Non-pigmented ciliary epithelial cell (primary cell): ENCODE results near the gene AEBP1.

Experiments used
- DNase-seq: peaks from one replicate; pipeline ENCODE4 v3.0.0-alpha.2; 2010; ENCODE audit warnings: low read depth

Gene AEBP1

DNA sequence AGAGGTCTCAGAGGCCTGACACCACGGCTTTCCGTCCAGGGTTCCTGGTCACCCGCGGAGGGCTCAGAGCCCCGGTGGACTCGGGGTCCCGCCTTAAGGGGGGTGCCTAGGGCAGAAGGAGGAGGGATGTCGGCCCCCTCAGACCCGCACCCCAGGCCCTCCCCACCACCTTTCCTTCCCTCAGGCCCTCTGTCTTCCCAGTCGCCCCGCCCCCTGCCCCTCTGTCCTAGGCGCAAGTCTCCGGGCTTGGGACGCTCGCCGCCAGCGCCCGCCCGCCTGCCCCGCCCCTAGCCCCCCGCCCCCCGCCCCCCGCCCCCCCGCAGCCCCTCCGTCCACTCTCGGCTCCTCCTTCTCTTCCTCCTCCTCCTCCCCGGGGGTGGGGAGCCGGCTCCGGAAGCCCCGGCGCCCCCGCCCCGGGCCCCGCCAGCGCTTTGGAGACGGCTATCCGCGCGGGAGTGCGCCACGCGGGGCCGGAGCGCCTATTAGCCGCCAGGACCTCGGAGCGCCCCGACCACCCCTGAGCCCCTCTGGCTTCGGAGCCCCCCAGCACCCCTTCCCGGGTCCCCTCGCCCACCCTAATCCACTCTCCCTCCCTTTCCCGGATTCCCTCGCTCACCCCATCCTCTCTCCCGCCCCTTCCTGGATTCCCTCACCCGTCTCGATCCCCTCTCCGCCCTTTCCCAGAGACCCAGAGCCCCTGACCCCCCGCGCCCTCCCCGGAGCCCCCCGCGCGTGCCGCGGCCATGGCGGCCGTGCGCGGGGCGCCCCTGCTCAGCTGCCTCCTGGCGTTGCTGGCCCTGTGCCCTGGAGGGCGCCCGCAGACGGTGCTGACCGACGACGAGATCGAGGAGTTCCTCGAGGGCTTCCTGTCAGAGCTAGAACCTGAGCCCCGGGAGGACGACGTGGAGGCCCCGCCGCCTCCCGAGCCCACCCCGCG, at the start of gene AEBP1:
Gene AEBP1, plus strand, starts transcription at position 423 of the 937 bp plus-strand sequence. Its CDS starts 321 bp downstream, at position 744.
- no peak for DNase-seq

DNA sequence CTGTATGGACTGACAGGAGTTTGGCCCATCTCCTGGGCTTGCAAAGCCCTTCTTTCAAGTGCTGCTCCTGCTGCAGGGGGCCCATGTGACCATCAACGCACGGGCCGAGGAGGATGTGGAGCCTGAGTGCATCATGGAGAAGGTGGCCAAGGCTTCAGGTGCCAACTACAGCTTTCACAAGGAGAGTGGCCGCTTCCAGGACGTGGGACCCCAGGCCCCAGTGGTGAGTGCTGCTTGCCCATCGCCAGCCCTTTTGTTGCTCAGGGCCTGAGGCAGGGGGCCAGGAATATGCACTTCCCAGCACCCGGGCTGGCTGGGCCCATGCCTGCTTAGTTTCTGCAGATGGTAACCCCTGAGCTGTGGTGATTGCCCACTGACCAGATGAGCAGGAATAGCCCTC, 47.5 kb upstream of the AEBP1 start:
- no peak for DNase-seq

- DNase-seq, result no peak
Measured at GRCh38 chr7:44057181-44057848, 46.8 kb upstream of the AEBP1 start.

- no peak for DNase-seq
Measured at GRCh38 chr7:44057849-44058758, 46.0 kb upstream of the AEBP1 start.

- DNase-seq, result no peak
Measured at GRCh38 chr7:44058759-44059218, 45.4 kb upstream of the AEBP1 start.

- no peak for DNase-seq
Measured at GRCh38 chr7:44059219-44060090, 44.7 kb upstream of the AEBP1 start.

DNA sequence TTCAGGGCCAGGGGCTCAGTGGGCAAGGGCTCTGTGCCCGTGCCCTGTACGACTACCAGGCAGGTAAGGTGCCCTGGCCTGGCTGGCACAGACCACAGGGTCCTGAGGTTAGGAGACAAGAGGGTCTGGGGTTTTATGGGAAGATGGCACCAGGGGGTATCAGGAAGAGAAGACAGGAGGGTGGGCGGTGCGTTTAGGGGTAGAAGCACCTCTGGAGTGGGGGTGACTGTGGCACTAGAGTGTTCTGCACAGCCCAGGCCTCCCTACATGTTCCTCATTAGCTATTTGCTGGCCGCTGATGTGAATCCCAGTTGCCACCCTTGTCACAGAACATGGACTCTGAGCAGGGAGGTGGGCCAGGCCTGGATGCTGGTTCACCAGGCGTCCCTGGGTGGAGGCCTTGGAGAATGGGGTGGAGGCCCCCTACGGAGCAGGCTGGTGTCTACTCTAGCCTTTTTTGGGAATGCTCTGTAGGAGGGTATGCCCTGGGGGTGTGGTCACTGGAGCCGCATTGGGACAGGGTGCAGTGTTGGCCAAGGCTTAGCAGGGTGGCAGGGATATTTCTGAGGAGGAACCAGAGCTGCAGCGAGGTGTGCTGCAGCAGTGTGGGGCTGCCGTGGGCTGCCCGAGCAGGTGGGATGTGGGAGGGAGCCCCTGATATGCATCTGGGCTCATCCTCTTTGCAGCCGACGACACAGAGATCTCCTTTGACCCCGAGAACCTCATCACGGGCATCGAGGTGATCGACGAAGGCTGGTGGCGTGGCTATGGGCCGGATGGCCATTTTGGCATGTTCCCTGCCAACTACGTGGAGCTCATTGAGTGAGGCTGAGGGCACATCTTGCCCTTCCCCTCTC, 43.8 kb upstream of the AEBP1 start:
- no peak for DNase-seq

DNA sequence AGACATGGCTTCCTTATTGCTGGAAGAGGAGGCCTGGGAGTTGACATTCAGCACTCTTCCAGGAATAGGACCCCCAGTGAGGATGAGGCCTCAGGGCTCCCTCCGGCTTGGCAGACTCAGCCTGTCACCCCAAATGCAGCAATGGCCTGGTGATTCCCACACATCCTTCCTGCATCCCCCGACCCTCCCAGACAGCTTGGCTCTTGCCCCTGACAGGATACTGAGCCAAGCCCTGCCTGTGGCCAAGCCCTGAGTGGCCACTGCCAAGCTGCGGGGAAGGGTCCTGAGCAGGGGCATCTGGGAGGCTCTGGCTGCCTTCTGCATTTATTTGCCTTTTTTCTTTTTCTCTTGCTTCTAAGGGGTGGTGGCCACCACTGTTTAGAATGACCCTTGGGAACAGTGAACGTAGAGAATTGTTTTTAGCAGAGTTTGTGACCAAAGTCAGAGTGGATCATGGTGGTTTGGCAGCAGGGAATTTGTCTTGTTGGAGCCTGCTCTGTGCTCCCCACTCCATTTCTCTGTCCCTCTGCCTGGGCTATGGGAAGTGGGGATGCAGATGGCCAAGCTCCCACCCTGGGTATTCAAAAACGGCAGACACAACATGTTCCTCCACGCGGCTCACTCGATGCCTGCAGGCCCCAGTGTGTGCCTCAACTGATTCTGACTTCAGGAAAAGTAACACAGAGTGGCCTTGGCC, 43.0 kb upstream of the AEBP1 start:
- DNase-seq, result no peak

GRCh38 chr7:44061645-44062179, 42.4 kb upstream of the AEBP1 start:
- no peak for DNase-seq

- DNase-seq, result no peak
Measured at GRCh38 chr7:44062180-44062902, 41.8 kb upstream of the AEBP1 start.

GRCh38 chr7:44062903-44063295, 41.2 kb upstream of the AEBP1 start:
- no peak for DNase-seq

- DNase-seq, result no peak
Measured at GRCh38 chr7:44063547-44063893, 40.6 kb upstream of the AEBP1 start.

- no peak for DNase-seq
Measured at GRCh38 chr7:44063894-44064651, 40.1 kb upstream of the AEBP1 start.

DNA sequence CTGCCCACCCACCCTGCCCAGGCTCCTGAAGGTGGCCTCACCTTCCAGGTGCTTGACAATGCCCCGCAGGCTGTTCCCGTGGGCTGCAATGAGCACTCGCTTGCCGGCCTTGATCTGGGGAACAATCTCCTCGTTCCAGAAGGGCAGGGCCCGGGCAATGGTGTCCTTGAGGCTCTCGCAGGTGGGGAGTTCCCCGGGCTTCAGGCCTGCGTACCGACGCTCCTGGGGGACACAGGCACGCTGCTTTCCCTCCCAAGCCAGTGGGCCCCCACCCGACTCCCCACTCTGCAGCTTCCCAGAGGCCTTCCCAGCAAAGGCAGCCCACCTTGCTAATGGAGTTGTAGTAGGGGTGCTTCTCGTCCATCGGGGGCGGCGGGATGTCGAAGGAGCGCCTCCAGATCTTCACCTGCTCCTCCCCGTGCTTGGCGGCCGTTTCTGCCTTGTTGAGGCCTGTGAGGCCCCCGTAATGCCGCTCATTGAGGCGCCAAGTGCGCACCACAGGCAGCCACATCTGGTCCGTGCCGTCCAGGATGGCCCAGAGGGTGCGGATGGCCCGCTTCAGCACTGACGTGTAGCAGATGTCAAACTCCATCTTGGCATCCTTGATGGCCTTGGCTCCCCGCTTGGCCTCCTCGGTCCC, 39.2 kb upstream of the AEBP1 start:
- DNase-seq, result no peak

DNA sequence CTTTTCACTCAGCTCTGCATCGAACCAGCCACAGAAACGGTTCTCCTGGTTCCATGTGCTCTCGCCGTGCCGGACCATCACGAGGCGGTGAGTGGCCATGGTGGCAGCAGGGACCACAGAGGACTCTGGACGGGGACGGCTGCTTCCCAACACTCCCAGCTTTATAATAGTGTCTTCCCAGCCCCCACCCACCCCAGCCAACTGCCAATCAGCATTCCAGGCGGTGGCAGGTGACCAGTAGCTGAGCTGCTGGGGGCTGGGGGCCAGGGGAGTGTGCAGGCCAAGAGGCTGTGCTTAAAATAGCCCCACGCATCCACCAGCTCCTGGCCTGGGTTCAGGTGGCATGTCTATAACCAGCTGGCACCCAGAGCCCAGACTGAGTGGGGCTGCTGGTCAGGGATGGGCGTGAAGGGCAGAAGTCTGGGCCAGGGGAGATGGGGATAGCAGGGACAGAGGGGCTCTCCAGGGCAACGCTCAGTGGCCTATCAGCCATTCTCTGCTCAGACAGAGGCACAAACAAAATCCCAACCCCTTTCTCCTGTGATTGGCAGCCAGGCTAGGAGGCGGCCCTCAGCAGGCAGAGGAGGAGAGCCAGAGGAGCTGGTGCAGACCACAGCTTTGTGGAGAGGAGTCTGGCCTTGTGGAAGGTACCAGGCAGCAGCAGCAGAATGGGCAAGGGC, 38.6 kb upstream of the AEBP1 start, which contains the start of gene PGAM2:
Gene PGAM2, minus strand, starts transcription at position 137 of the 680 bp plus-strand sequence. Its CDS starts 38 bp downstream, at position 99.
- no peak for DNase-seq

GRCh38 chr7:44066111-44066460, 38.1 kb upstream of the AEBP1 start:
- no peak for DNase-seq
